GM18951 (cell line): ENCODE measurements around the gene PSMD3.
"Not testable (repeated sequence)": the region's sequence is repeated elsewhere in the genome, so short reads cannot be mapped to it uniquely, and the experiment has no call there.

Experiments
- POLR2A ChIP-seq: IDR thresholded peaks from 4 replicates; pipeline ENCODE4 v1.6.1; 2011; ENCODE audit warnings: mild to moderate bottlenecking; ENCODE audit not compliant: insufficient read length, insufficient read depth; ENCODE audit errors: extremely low read depth
- in situ Hi-C: fragments of 300-500 bp; cut with MboI; formaldehyde crosslinking; loops from one replicate; pipeline ENCODE4 v1.12.0; 2022; ENCODE audit warnings: low sequenced_read_pairs, mixed read lengths, inconsistent platforms; ENCODE audit not compliant: unreplicated experiment

The PSMD3 gene

DNA sequence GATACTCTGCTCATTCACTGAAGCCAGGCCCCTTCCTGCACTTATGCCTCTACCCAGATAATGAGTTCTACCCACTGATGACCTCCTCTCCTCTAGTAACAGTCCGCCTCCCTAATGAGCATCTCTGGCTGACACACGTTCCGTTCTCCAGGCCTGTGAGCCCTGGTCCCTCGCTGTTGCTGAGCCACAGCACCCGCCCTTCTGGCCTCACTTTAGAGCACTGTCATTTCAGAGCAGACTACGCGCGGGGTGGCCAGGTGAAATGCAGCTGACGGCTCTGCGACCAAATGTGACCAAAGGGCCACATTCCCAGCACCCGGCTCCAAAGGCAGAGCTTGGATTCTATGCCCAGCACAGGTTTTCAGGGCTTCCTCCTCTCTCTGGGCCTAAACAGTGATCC, 13.8 kb downstream of the PSMD3 start:
- in situ Hi-C loops: no loop called here
- no peak for TF ChIP-seq POLR2A

DNA sequence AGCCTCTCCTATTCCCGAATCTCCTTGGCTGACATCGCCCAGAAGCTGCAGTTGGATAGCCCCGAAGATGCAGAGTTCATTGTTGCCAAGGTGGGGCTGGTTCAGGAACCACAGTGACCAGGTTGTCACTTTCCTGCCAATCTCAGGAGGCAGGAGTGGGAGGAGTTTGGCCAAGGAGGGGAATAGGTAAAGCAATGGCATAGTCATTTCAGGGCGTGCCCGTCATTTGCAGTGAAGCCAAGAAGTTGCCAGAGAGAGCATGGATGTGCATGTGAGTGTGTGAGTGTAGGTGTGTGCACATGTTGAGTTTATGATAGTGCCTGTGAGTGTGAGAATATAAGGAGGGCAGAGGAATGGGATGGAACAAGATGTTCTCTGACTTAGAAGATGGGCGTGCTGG, 14.8 kb downstream of the PSMD3 start:
- in situ Hi-C loops: no loop called here
- no peak for TF ChIP-seq POLR2A

GRCh38 chr17:39996162-39996561, 15.6 kb downstream of the PSMD3 start:
- no peak for TF ChIP-seq POLR2A
- in situ Hi-C loops: no loop called here

DNA sequence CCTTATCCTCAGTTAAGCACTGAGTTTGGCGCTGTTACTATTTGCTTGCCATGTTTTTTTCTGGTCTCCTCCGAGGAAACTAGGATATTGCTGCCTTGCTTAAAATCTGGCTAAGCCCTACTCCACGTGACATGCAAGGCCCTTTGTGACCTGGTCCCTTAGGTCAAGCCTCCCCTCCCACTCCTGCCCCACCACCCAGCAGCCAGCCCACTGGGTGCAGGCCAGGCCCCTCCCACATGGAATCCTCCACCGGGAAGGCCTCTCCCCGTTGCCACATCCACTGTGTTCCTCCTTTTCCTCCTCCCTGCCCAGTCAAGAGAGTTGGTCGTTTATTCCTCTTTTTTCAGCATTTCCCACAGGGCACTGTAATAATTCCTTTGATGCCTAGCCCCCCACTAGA, 16.2 kb downstream of the PSMD3 start:
- TF ChIP-seq POLR2A: no peak
- in situ Hi-C loops: no loop called here

- in situ Hi-C loops: no loop called here
Observed at GRCh38 chr17:39997543-39997942, 16.9 kb downstream of the PSMD3 start.

DNA sequence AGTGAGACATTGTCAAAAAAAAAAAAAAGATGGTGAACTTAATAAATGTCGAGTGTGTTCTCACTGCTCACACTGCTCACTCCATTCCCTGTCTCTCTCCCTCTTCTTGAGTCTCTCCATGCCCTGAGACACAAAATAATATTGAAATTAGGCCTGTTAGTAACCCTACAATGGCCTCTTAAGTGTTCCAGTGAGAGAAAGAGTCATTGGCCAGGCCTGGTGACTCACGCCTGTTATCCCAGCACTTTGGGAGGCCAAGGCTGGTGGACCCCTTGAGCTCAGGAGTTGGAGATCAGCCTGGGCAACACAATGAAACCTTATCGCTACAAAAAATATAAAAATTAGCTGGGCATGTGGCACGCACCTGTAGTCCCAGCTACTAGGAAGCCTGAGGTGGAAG, 18.5 kb downstream of the PSMD3 start:
- in situ Hi-C loops: no loop called here
- TF ChIP-seq POLR2A: no peak

More at GRCh38 chr17:39997543-39997942, 16.9 kb downstream of the PSMD3 start:
- no peak for TF ChIP-seq POLR2A

DNA sequence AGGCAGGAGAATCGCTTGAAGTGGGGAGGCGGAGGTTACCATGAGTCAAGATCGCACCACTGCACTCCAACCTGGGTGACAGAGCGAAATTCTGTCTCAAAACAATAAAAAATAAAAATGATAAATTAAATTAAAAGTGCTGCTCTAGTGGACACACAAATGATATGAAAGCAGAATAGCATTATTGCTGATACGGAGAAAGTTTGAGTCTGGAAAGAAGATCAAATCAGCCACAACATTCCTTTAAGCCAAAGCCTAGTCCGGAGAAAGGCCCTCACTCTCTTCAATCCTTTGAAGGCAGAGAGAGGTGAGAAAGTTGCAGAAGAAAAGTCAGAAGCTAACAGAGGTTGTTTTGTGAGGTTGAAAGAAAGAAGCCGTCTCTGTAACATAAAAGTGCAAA, 19.6 kb downstream of the PSMD3 start:
- in situ Hi-C loops: no loop called here
- TF ChIP-seq POLR2A: no peak

DNA sequence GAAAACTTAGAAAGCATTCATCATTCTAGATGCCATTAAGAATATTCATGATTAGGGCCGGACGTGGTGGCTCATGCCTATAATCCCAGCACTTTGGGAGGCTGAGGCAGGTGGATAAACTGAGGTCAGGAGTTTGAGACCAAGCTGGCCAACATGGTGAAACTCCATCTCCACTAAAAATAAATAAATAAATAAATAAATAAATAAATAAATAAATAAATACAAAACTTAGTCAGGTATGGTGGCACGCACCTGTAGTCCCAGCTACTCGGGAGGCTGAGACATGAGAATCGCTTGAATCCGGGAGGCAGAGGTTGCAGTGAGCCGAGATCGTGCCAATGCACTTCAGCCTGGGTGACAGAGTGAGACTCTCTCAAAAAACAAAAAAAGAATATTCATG, 20.7 kb downstream of the PSMD3 start:
- in situ Hi-C loops: not testable (repeated sequence)

- in situ Hi-C loops: no loop called here
- no peak for TF ChIP-seq POLR2A
Observed at GRCh38 chr17:40004072-40004471, 23.5 kb downstream of the PSMD3 start.

- no peak for TF ChIP-seq POLR2A
- in situ Hi-C loops: no loop called here
Observed at GRCh38 chr17:40004712-40005111, 24.1 kb downstream of the PSMD3 start.

DNA sequence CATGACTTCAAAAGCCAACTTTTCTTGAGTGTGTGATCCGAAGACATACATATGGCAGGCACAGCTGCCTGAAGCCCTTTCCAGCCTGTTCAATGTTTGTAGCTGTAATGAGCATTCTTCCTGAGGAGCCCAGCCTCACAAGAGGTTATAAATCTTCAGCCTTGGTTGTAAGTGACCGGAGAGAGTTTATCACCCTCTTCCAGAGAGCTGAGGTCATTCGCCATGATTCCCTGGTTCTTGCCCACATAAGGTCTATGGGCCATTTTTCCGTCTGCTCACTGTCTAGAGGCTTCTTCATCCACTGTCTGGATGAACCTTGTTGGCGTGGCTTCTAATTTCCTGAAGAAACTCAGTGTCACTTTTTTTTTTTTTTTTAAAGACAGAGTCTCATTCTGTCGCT, 24.9 kb downstream of the PSMD3 start:
- in situ Hi-C loops: no loop called here
- no peak for TF ChIP-seq POLR2A

GRCh38 chr17:40010946-40011500, 30.4 kb downstream of the PSMD3 start:
- in situ Hi-C loops: not testable (repeated sequence)

DNA sequence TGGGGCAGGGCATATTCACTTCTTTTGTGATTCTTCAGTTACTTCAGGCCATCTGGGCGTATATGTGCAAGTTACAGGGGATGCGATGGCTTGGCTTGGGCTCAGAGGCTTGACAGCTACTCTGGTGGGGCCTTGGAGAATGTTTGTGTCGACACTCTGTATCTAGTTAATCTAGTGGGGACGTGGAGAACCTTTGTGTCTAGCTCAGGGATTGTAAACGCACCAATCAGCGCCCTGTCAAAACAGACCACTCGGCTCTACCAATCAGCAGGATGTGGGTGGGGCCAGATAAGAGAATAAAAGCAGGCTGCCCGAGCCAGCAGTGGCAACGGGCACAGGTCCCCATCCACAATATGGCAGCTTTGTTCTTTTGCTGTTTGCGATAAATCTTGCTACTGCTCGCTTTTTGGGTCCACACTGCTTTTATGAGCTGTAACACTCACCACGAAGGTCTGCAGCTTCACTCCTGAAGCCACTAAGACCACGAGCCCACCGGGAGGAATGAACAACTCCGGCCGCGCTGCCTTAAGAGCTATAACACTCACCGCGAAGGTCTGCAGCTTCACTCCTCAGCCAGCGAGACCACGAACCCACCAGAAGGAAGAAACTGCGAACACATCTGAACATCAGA, 31.5 kb downstream of the PSMD3 start:
- in situ Hi-C loops: not testable (repeated sequence)

DNA sequence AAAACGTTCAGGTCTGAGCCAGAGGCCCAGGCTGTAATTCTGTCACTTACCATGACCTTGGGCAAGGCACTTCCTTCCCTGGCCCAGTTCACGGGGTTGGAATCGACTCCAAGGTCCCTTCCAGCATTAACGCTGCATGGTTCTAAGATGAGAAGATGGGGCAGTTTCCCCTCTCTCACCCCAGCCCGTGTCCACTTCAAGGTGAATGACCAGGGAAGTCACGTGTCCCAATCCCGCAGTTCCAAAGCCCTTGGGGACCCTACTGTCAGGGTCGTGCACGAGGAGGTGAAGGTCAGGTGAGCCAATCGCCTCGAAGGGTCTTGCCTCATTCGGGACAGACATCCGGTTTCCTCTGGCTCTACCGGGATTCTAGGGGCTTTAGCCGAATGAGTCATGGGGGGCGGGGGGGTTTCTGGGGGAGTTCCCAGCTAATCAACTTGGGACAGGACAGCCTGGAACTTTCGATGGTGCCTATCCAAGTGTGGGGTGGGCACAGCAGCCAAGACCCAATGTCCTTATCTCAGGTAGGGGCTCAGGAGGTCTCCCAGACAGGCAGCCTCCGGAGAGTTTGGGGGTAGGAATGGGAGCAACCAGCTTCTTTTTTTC, 33.9 kb downstream of the PSMD3 start:
- in situ Hi-C loops: no loop called here
- no peak for TF ChIP-seq POLR2A
